ENCODE data around the gene HES5. TPM values are rescaled to one million over a fixed set of nuclear protein-coding genes. Genes with fewer than 3 reads are reported as not detected.

HES5 gene
- polyA plus RNA-seq, 1 donor (not counting 4 experiments of a cell fraction or from before 2014, with no cell fraction given) = 0.33 TPM

GRCh38 chr1:2492091-2492490 lies 38.0 kb downstream of the HES5 start:
- H3K4me3 ChIP-seq (ENCODE audit: control insufficient read depth in 2 of 3, extremely low read depth in 1 of 3, insufficient read depth in 2 of 3, low read depth in 1 of 3, low read length in 3 of 3) = no peak overlapping the region
- dilution Hi-C loops (cut with MboI; ENCODE audit: extremely low pct_ligation_motif_present, low sequenced_read_pairs) = no loop called here
- no peak overlapping the region for H2AFZ ChIP-seq (ENCODE audit: control insufficient read depth, low read length)
- H3K9me1 ChIP-seq (ENCODE audit: control insufficient read depth, extremely low read depth, insufficient read depth, low read length) = no peaks in the 10 kb centered on the region
- H4K20me1 ChIP-seq (ENCODE audit: control insufficient read depth, extremely low read depth, insufficient read depth, low read length) = peaks cover 7% of the 10 kb centered on the region
- no peaks in the 10 kb centered on the region for H3K9me3 ChIP-seq (ENCODE audit: control insufficient read depth, low read depth, low read length)
- peaks cover 10% of the 10 kb centered on the region for H3K4me1 ChIP-seq (ENCODE audit: control insufficient read depth, extremely low read depth, insufficient read depth, low read length)
- H3K79me2 ChIP-seq (ENCODE audit: control insufficient read depth, insufficient read depth, low read length) = no peaks in the 10 kb centered on the region
- no peaks in the 10 kb centered on the region for H3K27me3 ChIP-seq (ENCODE audit: control insufficient read depth, extremely low read depth, insufficient read depth, low read length)
- TF ChIP-seq EZH2 (IDR thresholded peaks at IDR 0.05; ENCODE audit: low read length) (no peak), CTCF (optimal IDR thresholded peaks at IDR 0.05 in 1 of 3, IDR thresholded peaks at IDR 0.05 in 1 of 3, conservative IDR thresholded peaks at IDR 0.05 in 1 of 3; ENCODE audit: extremely low read depth in 1 of 3, insufficient read depth in 2 of 3, low read length in 3 of 3) (no peak)
- DNase-seq (ENCODE audit: low read depth, low spot score) (no peak), FAIRE-seq (no peak)
- peaks cover 37% of the 10 kb centered on the region in 2 experiments for H3K36me3 ChIP-seq (ENCODE audit: control insufficient read depth in 2 of 2, extremely low read depth in 1 of 2, insufficient read depth in 2 of 2, low read length in 2 of 2)
- H3K27ac ChIP-seq (ENCODE audit: control insufficient read depth, insufficient read depth, low read length) = no peak overlapping the region
- H3K9ac ChIP-seq (ENCODE audit: control insufficient read depth, extremely low read depth, insufficient read depth, low read length) = no peak overlapping the region
- H3K4me2 ChIP-seq (ENCODE audit: control insufficient read depth, extremely low read depth, insufficient read depth, low read depth, low read length) = no peak overlapping the region

- no peak overlapping the region for H3K4me2 ChIP-seq (ENCODE audit: control insufficient read depth, extremely low read depth, insufficient read depth, low read depth, low read length)
- no peaks in the 10 kb centered on the region for H3K79me2 ChIP-seq (ENCODE audit: control insufficient read depth, insufficient read depth, low read length)
- H3K36me3 ChIP-seq (ENCODE audit: control insufficient read depth in 2 of 2, extremely low read depth in 1 of 2, insufficient read depth in 2 of 2, low read length in 2 of 2) = peaks cover 48 to 50% of the 10 kb centered on the region in 2 experiments
- H3K4me3 ChIP-seq (ENCODE audit: control insufficient read depth in 2 of 3, extremely low read depth in 1 of 3, insufficient read depth in 2 of 3, low read depth in 1 of 3, low read length in 3 of 3) = no peak overlapping the region
- H3K27ac ChIP-seq (ENCODE audit: control insufficient read depth, insufficient read depth, low read length) = no peak overlapping the region
- no peaks in the 10 kb centered on the region for H3K9me1 ChIP-seq (ENCODE audit: control insufficient read depth, extremely low read depth, insufficient read depth, low read length)
- no peak for DNase-seq (ENCODE audit: low read depth, low spot score)
- H4K20me1 ChIP-seq (ENCODE audit: control insufficient read depth, extremely low read depth, insufficient read depth, low read length) = peaks cover 7% of the 10 kb centered on the region
- H3K27me3 ChIP-seq (ENCODE audit: control insufficient read depth, extremely low read depth, insufficient read depth, low read length) = no peaks in the 10 kb centered on the region
- H3K4me1 ChIP-seq (ENCODE audit: control insufficient read depth, extremely low read depth, insufficient read depth, low read length) = peaks cover 10% of the 10 kb centered on the region
- dilution Hi-C loops (cut with MboI; ENCODE audit: extremely low pct_ligation_motif_present, low sequenced_read_pairs) = no loop called here
- H3K9ac ChIP-seq (ENCODE audit: control insufficient read depth, extremely low read depth, insufficient read depth, low read length) = no peak overlapping the region
- no peak overlapping the region for H2AFZ ChIP-seq (ENCODE audit: control insufficient read depth, low read length)
- no peak for FAIRE-seq
- TF ChIP-seq CTCF (optimal IDR thresholded peaks at IDR 0.05 in 1 of 3, IDR thresholded peaks at IDR 0.05 in 1 of 3, conservative IDR thresholded peaks at IDR 0.05 in 1 of 3; ENCODE audit: extremely low read depth in 1 of 3, insufficient read depth in 2 of 3, low read length in 3 of 3) (no peak), EZH2 (IDR thresholded peaks at IDR 0.05; ENCODE audit: low read length) (no peak)
- H3K9me3 ChIP-seq (ENCODE audit: control insufficient read depth, low read depth, low read length) = no peaks in the 10 kb centered on the region
Measured at GRCh38 chr1:2489615-2490014, 40.4 kb downstream of the HES5 start.

Measured in keratinocyte (primary cell).